ENCODE data around the gene SH3GLB1. TPM values are rescaled to one million over a fixed set of nuclear protein-coding genes. Genes with fewer than 3 reads are reported as not detected.

The SH3GLB1 gene
- total RNA-seq, 4 donors from 2014 or later = 38.8 to 94.7 (median 51.7) TPM

GRCh38 chr1:86713477-86713876 is 9.1 kb downstream of the SH3GLB1 start:
- Histone ChIP-seq H3K27me3 (no peaks in the 10 kb centered on the region), H3K4me3 (no peak overlapping the region), H3K9me3 (no peaks in the 10 kb centered on the region), H3K36me3 (no peaks in the 10 kb centered on the region), H3K27ac (no peak overlapping the region), H3K4me1 (peaks cover 0 to 6% of the 10 kb centered on the region in 2 donors)
- TF ChIP-seq CTCF (IDR thresholded peaks at IDR 0.05) (no peak), POLR2A (IDR thresholded peaks at IDR 0.05) (no peak)
- DNase-seq = no peak
- intact Hi-C loops (cut with DNase I; ENCODE audit: low total_unique reads) = loop anchor here (10.0 kb wide), 1 partner anchor 201 kb away; the partner anchor contains the start of genes HS2ST1 and SELENOF

GRCh38 chr1:86714159-86714558 is 9.8 kb downstream of the SH3GLB1 start:
- intact Hi-C loops (cut with DNase I; ENCODE audit: low total_unique reads) = loop anchor here (10.0 kb wide), 1 partner anchor 201 kb away; the partner anchor contains the start of genes HS2ST1 and SELENOF
- Histone ChIP-seq H3K4me3 (no peak overlapping the region), H3K27me3 (no peaks in the 10 kb centered on the region), H3K36me3 (no peaks in the 10 kb centered on the region), H3K4me1 (peaks cover 0 to 5% of the 10 kb centered on the region in 2 donors), H3K27ac (no peak overlapping the region), H3K9me3 (no peaks in the 10 kb centered on the region)
- DNase-seq = no peak
- TF ChIP-seq CTCF (IDR thresholded peaks at IDR 0.05) = no peak
- TF ChIP-seq POLR2A (IDR thresholded peaks at IDR 0.05) = no peak

GRCh38 chr1:86714561-86715244 is 10.3 kb downstream of the SH3GLB1 start:
- no peak for TF ChIP-seq CTCF (IDR thresholded peaks at IDR 0.05)
- no peak for TF ChIP-seq POLR2A (IDR thresholded peaks at IDR 0.05)
- peaks cover 0 to 4% of the 10 kb centered on the region in 2 donors for H3K4me1 ChIP-seq
- H3K27me3 ChIP-seq = no peaks in the 10 kb centered on the region
- no peaks in the 10 kb centered on the region for H3K36me3 ChIP-seq
- no peaks in the 10 kb centered on the region for H3K9me3 ChIP-seq
- no peak for DNase-seq
- H3K27ac ChIP-seq = no peak overlapping the region
- H3K4me3 ChIP-seq = no peak overlapping the region
- intact Hi-C loops (cut with DNase I; ENCODE audit: low total_unique reads) = loop anchor here (10.0 kb wide), 1 partner anchor 200 kb away; the partner anchor contains the start of genes HS2ST1 and SELENOF

GRCh38 chr1:86718786-86719185 is 14.4 kb downstream of the SH3GLB1 start:
- no peak for DNase-seq
- Histone ChIP-seq H3K4me3 (no peak overlapping the region), H3K27me3 (no peaks in the 10 kb centered on the region), H3K9me3 (no peaks in the 10 kb centered on the region), H3K27ac (no peak overlapping the region), H3K4me1 (no peaks in the 10 kb centered on the region), H3K36me3 (no peaks in the 10 kb centered on the region)
- intact Hi-C loops (cut with DNase I; ENCODE audit: low total_unique reads) = loop anchor here (10.0 kb wide), 1 partner anchor 196 kb away; the partner anchor contains the start of genes HS2ST1 and SELENOF
- TF ChIP-seq CTCF (IDR thresholded peaks at IDR 0.05) (no peak), POLR2A (IDR thresholded peaks at IDR 0.05) (no peak)

- H3K36me3 ChIP-seq = no peaks in the 10 kb centered on the region
- H3K4me3 ChIP-seq = no peak overlapping the region
- no peak for TF ChIP-seq POLR2A (IDR thresholded peaks at IDR 0.05)
- no peak for TF ChIP-seq CTCF (IDR thresholded peaks at IDR 0.05)
- intact Hi-C loops (cut with DNase I; ENCODE audit: low total_unique reads) = no loop called here
- H3K4me1 ChIP-seq = no peaks in the 10 kb centered on the region
- no peaks in the 10 kb centered on the region for H3K9me3 ChIP-seq
- H3K27me3 ChIP-seq = no peaks in the 10 kb centered on the region
- no peak overlapping the region for H3K27ac ChIP-seq
- DNase-seq = no peak
Observed at GRCh38 chr1:86731416-86731815, 27.0 kb downstream of the SH3GLB1 start.
